ENCODE data around the gene HMHB1. TPM values are rescaled to one million over a fixed set of nuclear protein-coding genes. Genes with fewer than 3 reads are reported as not detected.
"Not testable (repeated sequence)": the region's sequence is repeated elsewhere in the genome, so short reads cannot be mapped to it uniquely, and the experiment has no call there.

The HMHB1 gene
- total RNA-seq, 2 donors from 2014 or later = not detected

DNA sequence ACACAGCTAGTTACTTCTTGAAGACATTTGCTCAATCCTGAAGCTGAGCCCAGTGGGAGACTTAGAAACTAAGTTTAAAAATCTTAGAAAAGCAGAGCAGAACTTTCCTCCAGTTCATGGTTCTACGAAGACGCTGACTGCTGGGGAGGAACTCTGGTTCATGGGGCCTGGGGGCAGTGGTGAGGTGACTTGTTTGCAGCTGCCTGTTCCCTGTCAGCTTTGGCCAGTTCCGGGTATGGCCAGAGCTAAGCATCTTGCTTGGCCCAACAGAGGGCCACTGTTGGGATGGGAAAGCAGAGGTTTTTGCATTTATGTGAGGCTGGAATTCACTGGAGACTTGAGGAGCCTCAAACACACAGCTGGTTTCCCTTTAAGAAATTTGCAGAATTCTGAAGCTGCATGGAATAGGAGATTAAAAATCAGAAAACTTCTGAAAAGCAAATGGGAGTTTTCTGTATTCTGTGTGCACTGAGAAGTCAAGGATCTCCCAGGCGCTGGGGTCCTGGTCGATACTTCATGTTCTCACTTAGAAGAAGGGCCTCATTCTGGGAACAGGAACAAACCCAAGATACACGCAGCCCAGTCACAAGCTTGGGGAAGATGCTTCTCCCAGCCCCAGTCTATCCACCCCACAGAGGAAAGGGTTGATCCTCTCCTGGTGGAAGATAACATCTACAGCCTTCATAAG lies 10.6 kb upstream of the HMHB1 start:
- no peak overlapping the region for H3K27ac ChIP-seq
- no peaks in the 10 kb centered on the region for H3K27me3 ChIP-seq (replicated peaks; ENCODE audit: insufficient read depth)
- DNase-seq (ENCODE audit: low spot score) (no peak), ATAC-seq (ENCODE audit: insufficient number of reproducible peaks, low FRiP score, low read depth) (no peak)
- no peaks in the 10 kb centered on the region for H3K36me3 ChIP-seq
- no peaks in the 10 kb centered on the region for H3K9me3 ChIP-seq
- no peak overlapping the region for H3K4me3 ChIP-seq
- H3K4me1 ChIP-seq (ENCODE audit: control insufficient read depth in 1 of 2, low read depth in 2 of 2) = peaks cover 4 to 40% of the 10 kb centered on the region in 2 donors
- TF ChIP-seq, protein P1, sequence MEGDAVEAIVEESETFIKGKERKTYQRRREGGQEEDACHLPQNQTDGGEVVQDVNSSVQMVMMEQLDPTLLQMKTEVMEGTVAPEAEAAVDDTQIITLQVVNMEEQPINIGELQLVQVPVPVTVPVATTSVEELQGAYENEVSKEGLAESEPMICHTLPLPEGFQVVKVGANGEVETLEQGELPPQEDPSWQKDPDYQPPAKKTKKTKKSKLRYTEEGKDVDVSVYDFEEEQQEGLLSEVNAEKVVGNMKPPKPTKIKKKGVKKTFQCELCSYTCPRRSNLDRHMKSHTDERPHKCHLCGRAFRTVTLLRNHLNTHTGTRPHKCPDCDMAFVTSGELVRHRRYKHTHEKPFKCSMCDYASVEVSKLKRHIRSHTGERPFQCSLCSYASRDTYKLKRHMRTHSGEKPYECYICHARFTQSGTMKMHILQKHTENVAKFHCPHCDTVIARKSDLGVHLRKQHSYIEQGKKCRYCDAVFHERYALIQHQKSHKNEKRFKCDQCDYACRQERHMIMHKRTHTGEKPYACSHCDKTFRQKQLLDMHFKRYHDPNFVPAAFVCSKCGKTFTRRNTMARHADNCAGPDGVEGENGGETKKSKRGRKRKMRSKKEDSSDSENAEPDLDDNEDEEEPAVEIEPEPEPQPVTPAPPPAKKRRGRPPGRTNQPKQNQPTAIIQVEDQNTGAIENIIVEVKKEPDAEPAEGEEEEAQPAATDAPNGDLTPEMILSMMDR (IDR thresholded peaks at IDR 0.05) = no peak

- Histone ChIP-seq H3K4me1 (ENCODE audit: control insufficient read depth in 1 of 2, low read depth in 2 of 2) (peaks cover 9 to 24% of the 10 kb centered on the region in 2 donors), H3K36me3 (no peaks in the 10 kb centered on the region), H3K9me3 (no peaks in the 10 kb centered on the region), H3K4me3 (no peak overlapping the region), H3K27ac (no peak overlapping the region), H3K27me3 (replicated peaks; ENCODE audit: insufficient read depth) (no peaks in the 10 kb centered on the region)
- ATAC-seq (ENCODE audit: insufficient number of reproducible peaks, low FRiP score, low read depth) = no peak
- no peak for DNase-seq (ENCODE audit: low spot score)
- TF ChIP-seq, protein P1 (IDR thresholded peaks at IDR 0.05) = no peak
These were observed 6.1 kb upstream of the HMHB1 start for GRCh38 chr5:143805861-143806260.

DNA sequence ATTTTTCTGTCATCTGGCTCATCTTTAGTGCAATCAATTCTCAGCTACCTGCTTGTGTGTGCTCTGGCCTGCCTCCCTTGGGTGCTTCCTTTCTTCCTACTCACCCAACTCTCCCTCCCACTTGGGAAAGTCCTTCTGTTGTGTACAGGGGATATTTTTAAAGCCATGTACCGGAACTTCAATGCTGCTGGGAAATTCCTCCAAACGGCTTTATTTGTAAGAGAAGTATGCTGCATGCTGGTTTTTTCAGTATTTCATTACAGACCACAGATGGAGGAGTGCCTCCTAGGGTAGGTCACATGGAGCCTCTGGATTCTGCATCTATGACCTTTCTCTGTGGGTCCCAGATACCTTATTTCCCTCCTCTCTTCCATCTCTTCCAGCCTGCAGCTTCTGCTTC lies 5.4 kb upstream of the HMHB1 start:
- TF ChIP-seq, protein P1 (IDR thresholded peaks at IDR 0.05) = no peak
- Histone ChIP-seq H3K4me1 (ENCODE audit: control insufficient read depth in 1 of 2, low read depth in 2 of 2) (peaks cover 9 to 24% of the 10 kb centered on the region in 2 donors), H3K4me3 (no peak overlapping the region), H3K9me3 (no peaks in the 10 kb centered on the region), H3K36me3 (no peaks in the 10 kb centered on the region), H3K27ac (no peak overlapping the region), H3K27me3 (replicated peaks; ENCODE audit: insufficient read depth) (no peaks in the 10 kb centered on the region)
- DNase-seq (ENCODE audit: low spot score) = no peak
- ATAC-seq (ENCODE audit: insufficient number of reproducible peaks, low FRiP score, low read depth) = peak; percentile 20

DNA sequence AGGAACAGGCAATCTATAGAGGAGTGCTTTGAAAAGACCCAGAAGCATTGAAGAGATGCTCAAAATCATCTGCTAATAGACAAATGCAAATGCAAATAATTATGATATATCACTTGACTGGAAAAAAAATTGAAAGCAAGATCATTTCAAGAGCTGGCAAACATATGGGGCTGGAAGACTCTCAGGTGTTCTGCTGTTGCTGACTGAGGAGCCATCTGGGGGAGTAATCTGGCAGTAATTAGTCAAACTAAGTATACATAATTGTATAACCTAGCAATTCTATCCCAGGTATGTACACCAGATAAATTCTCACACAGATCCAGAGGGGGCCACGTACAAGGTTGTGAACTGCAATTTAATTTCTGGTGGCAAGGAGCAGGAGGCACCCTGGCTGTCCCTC lies 4.6 kb upstream of the HMHB1 start:
- Histone ChIP-seq H3K9me3 (no peaks in the 10 kb centered on the region), H3K4me1 (ENCODE audit: control insufficient read depth in 1 of 2, low read depth in 2 of 2) (peaks cover 9 to 24% of the 10 kb centered on the region in 2 donors), H3K36me3 (no peaks in the 10 kb centered on the region), H3K4me3 (no peak overlapping the region), H3K27ac (no peak overlapping the region), H3K27me3 (replicated peaks; ENCODE audit: insufficient read depth) (no peaks in the 10 kb centered on the region)
- ATAC-seq (ENCODE audit: insufficient number of reproducible peaks, low FRiP score, low read depth) = no peak
- DNase-seq (ENCODE audit: low spot score) = no peak
- TF ChIP-seq, protein P1 (IDR thresholded peaks at IDR 0.05) = no peak

DNA sequence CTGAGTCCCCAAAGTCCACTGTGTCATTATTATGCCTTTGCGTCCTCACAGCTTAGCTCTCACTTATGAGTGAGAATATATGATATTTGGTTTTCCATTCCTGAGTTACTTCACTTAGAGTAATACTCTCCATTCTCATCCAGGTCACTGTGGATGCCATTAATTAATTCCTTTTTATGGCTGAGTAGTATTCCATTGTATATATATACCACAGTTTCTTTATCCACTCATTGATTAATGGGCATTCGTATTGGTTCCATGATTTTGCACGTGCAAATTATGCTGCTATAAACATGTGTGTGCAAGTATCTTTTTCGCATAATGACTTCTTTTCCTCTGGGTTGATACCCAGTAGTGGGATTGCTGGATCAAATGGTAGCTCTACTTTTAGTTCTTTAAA lies 4.4 kb downstream of the HMHB1 start:
- not testable (repeated sequence) for H3K4me1 ChIP-seq (ENCODE audit: control insufficient read depth in 1 of 2, low read depth in 2 of 2); H3K27ac ChIP-seq; H3K27me3 ChIP-seq (replicated peaks; ENCODE audit: insufficient read depth); H3K4me3 ChIP-seq; H3K36me3 ChIP-seq; DNase-seq (ENCODE audit: low spot score); H3K9me3 ChIP-seq; ATAC-seq (ENCODE audit: insufficient number of reproducible peaks, low FRiP score, low read depth)

GRCh38 chr5:143819716-143820115 lies 7.8 kb downstream of the HMHB1 start:
- no peak overlapping the region for H3K4me3 ChIP-seq
- H3K4me1 ChIP-seq (ENCODE audit: control insufficient read depth in 1 of 2, low read depth in 2 of 2) = no peaks in the 10 kb centered on the region
- DNase-seq (ENCODE audit: low spot score) = no peak
- TF ChIP-seq, protein P1 (IDR thresholded peaks at IDR 0.05) = no peak
- no peaks in the 10 kb centered on the region for H3K27me3 ChIP-seq (replicated peaks; ENCODE audit: insufficient read depth)
- H3K9me3 ChIP-seq = no peaks in the 10 kb centered on the region
- no peaks in the 10 kb centered on the region for H3K36me3 ChIP-seq
- ATAC-seq (ENCODE audit: insufficient number of reproducible peaks, low FRiP score, low read depth) = no peak
- H3K27ac ChIP-seq = no peak overlapping the region
